Vagina (tissue), 2 donors: Measurements from ENCODE around the gene NCBP2L. TPM values are rescaled to one million over a fixed set of nuclear protein-coding genes. Genes with fewer than 3 reads are reported as not detected.

Experiments used
- DNase-seq, 2 donors: peaks; one replicate each; pipeline ENCODE4 v3.0.0-alpha.2; 2017; ENCODE audit errors: extremely low spot score in 2 of 2
- H3K27ac ChIP-seq: fragments of 200-600 bp; sonication (generic); one replicate; pipeline ENCODE4 v1.5.1; 2019
- H3K27me3 ChIP-seq: fragments of 200-600 bp; sonication (generic); one replicate; pipeline ENCODE4 v1.5.1; 2019
- H3K36me3 ChIP-seq, 2 donors: fragments of 200-600 bp; sonication (generic); one replicate each; pipeline ENCODE4 v1.5.1; 2017 to 2019
- H3K4me1 ChIP-seq: fragments of 200-600 bp; sonication (generic); one replicate; pipeline ENCODE4 v1.5.1; 2019
- H3K4me3 ChIP-seq, 2 donors: fragments of 200-600 bp; sonication (generic); 1 replicate in 1 of 2; 2 replicates in 1 of 2; pipeline ENCODE4 v1.5.1; 2016 to 2019
- H3K9me3 ChIP-seq: fragments of 200-600 bp; sonication (generic); one replicate; pipeline ENCODE4 v1.5.1; 2019
- CTCF ChIP-seq, 3 experiments: fragments of 450-650 bp in 2 of 3; fragments of 200-600 bp in 1 of 3; sonication (generic) in 1 of 3; IDR thresholded peaks; one replicate each; pipeline ENCODE4 v1.5.1; 2017 to 2019; ENCODE audit warnings: antibody characterized with exemption in 3 of 3, mild to moderate bottlenecking in 2 of 3, moderate library complexity in 2 of 3
- POLR2A ChIP-seq, 2 donors: fragments of 450-650 bp; IDR thresholded peaks; one replicate each; pipeline ENCODE4 v1.6.1; 2017; ENCODE audit warnings: antibody characterized with exemption in 2 of 2, mild to moderate bottlenecking in 2 of 2, moderate library complexity in 2 of 2
- POLR2AphosphoS5 ChIP-seq, 2 donors: sonication (generic); formaldehyde crosslinking; IDR thresholded peaks; one replicate each; pipeline ENCODE4 v1.9.0; 2017; ENCODE audit warnings: antibody characterized with exemption in 2 of 2, mild to moderate bottlenecking in 2 of 2, low read depth in 1 of 2; ENCODE audit not compliant: insufficient read depth in 1 of 2
- intact Hi-C: fragments of 100-400 bp; cut with DNase I; formaldehyde crosslinking; loops from one replicate; pipeline ENCODE4 v1.15.1; 2023
- total RNA-seq: library from RNA; depleted of rRNA; stranded (reverse); fragments of >200 nt; gene quantifications from one replicate; pipeline ENCODE4 v1.2.3, GENCODE V29; 2016

The NCBP2L gene
- total RNA-seq, 1 donor from 2014 or later: not detected

- no peak for TF ChIP-seq CTCF (IDR thresholded peaks at IDR 0.05)
- no peak for TF ChIP-seq POLR2A (IDR thresholded peaks at IDR 0.05)
- TF ChIP-seq POLR2AphosphoS5 (IDR thresholded peaks at IDR 0.05; ENCODE audit: insufficient read depth in 1 of 2, low read depth in 1 of 2): no peak
- Histone ChIP-seq H3K36me3 (no peaks in the 10 kb centered on the region), H3K9me3 (no peaks in the 10 kb centered on the region), H3K4me1 (peaks cover 7% of the 10 kb centered on the region), H3K27me3 (no peaks in the 10 kb centered on the region), H3K27ac (peak overlapping the region; percentile 93), H3K4me3 (peak overlapping the region; percentile 53 to 63)
- no peak for DNase-seq
- intact Hi-C loops: no loop called here
These were observed 48.9 kb downstream of the NCBP2L start for GRCh38 chrX:107826238-107827029.

- Histone ChIP-seq H3K9me3 (no peaks in the 10 kb centered on the region), H3K4me1 (peaks cover 7% of the 10 kb centered on the region), H3K36me3 (no peaks in the 10 kb centered on the region), H3K4me3 (peak overlapping the region; percentile 53 to 63), H3K27me3 (no peaks in the 10 kb centered on the region), H3K27ac (peak overlapping the region; percentile 93)
- TF ChIP-seq POLR2A (IDR thresholded peaks at IDR 0.05) (no peak), CTCF (IDR thresholded peaks at IDR 0.05) (no peak), POLR2AphosphoS5 (IDR thresholded peaks at IDR 0.05; ENCODE audit: insufficient read depth in 1 of 2, low read depth in 1 of 2) (no peak)
- intact Hi-C loops: no loop called here
- no peak for DNase-seq
These were observed 49.7 kb downstream of the NCBP2L start for GRCh38 chrX:107827030-107827831.

GRCh38 chrX:107827852-107828251 lies 50.3 kb downstream of the NCBP2L start:
- no peak overlapping the region for H3K4me3 ChIP-seq
- DNase-seq: no peak

GRCh38 chrX:107829878-107830277 lies 52.3 kb downstream of the NCBP2L start:
- Histone ChIP-seq H3K9me3 (no peaks in the 10 kb centered on the region), H3K27ac (no peak overlapping the region), H3K4me3 (no peak overlapping the region), H3K36me3 (no peaks in the 10 kb centered on the region), H3K27me3 (no peaks in the 10 kb centered on the region), H3K4me1 (peaks cover 6% of the 10 kb centered on the region)
- intact Hi-C loops: no loop called here
- DNase-seq: no peak
- TF ChIP-seq POLR2AphosphoS5 (IDR thresholded peaks at IDR 0.05; ENCODE audit: insufficient read depth in 1 of 2, low read depth in 1 of 2): no peak

More at GRCh38 chrX:107827852-107828251, 50.3 kb downstream of the NCBP2L start:
- H3K36me3 ChIP-seq: no peaks in the 10 kb centered on the region
- H3K27ac ChIP-seq: peak overlapping the region; percentile 93
- no peaks in the 10 kb centered on the region for H3K27me3 ChIP-seq
- peaks cover 7% of the 10 kb centered on the region for H3K4me1 ChIP-seq
- intact Hi-C loops: no loop called here
- H3K9me3 ChIP-seq: no peaks in the 10 kb centered on the region
- no peak for TF ChIP-seq CTCF (IDR thresholded peaks at IDR 0.05)
- TF ChIP-seq POLR2A (IDR thresholded peaks at IDR 0.05): no peak
- TF ChIP-seq POLR2AphosphoS5 (IDR thresholded peaks at IDR 0.05; ENCODE audit: insufficient read depth in 1 of 2, low read depth in 1 of 2): no peak

GRCh38 chrX:107831071-107831730 lies 53.7 kb downstream of the NCBP2L start:
- DNase-seq: no peak
- intact Hi-C loops: no loop called here
- H3K4me3 ChIP-seq: no peak overlapping the region
- H3K9me3 ChIP-seq: no peaks in the 10 kb centered on the region
- H3K27me3 ChIP-seq: no peaks in the 10 kb centered on the region
- TF ChIP-seq POLR2A (IDR thresholded peaks at IDR 0.05) (no peak), POLR2AphosphoS5 (IDR thresholded peaks at IDR 0.05; ENCODE audit: insufficient read depth in 1 of 2, low read depth in 1 of 2) (no peak), CTCF (IDR thresholded peaks at IDR 0.05) (no peak)
- no peaks in the 10 kb centered on the region for H3K4me1 ChIP-seq
- no peaks in the 10 kb centered on the region for H3K36me3 ChIP-seq
- H3K27ac ChIP-seq: no peak overlapping the region
